ENCODE data around the gene ARSG. TPM values are rescaled to one million over a fixed set of nuclear protein-coding genes. Genes with fewer than 3 reads are reported as not detected.

The ARSG gene
- total RNA-seq, 2 donors from 2014 or later: 3.1 to 3.6 TPM

GRCh38 chr17:68417317-68417716 is 126.0 kb downstream of the ARSG start:
- peaks cover 0 to 26% of the 10 kb centered on the region in 2 donors for H3K9me3 ChIP-seq
- no peak for TF ChIP-seq CTCF (IDR thresholded peaks at IDR 0.05)

GRCh38 chr17:68418876-68419275 is 127.6 kb downstream of the ARSG start:
- Histone ChIP-seq H3K9me3 (peaks cover 0 to 26% of the 10 kb centered on the region in 2 donors), H3K27me3 (no peaks in the 10 kb centered on the region), H3K4me1 (no peaks in the 10 kb centered on the region), H3K27ac (no peak overlapping the region), H3K36me3 (peaks cover 41% of the 10 kb centered on the region), H3K4me3 (no peak overlapping the region)
- no peak for DNase-seq (ENCODE audit: low spot score)
- no peak for TF ChIP-seq CTCF (IDR thresholded peaks at IDR 0.05)

More at GRCh38 chr17:68417317-68417716, 126.0 kb downstream of the ARSG start:
- H3K27me3 ChIP-seq: no peaks in the 10 kb centered on the region
- H3K36me3 ChIP-seq: peaks cover 29% of the 10 kb centered on the region
- no peak overlapping the region for H3K4me3 ChIP-seq
- no peak for DNase-seq (ENCODE audit: low spot score)
- no peaks in the 10 kb centered on the region for H3K4me1 ChIP-seq
- no peak overlapping the region for H3K27ac ChIP-seq

GRCh38 chr17:68420065-68420464 is 128.8 kb downstream of the ARSG start:
- TF ChIP-seq CTCF (IDR thresholded peaks at IDR 0.05): no peak
- no peak for DNase-seq (ENCODE audit: low spot score)
- Histone ChIP-seq H3K9me3 (peaks cover 0 to 17% of the 10 kb centered on the region in 2 donors), H3K4me3 (no peak overlapping the region), H3K4me1 (no peaks in the 10 kb centered on the region), H3K36me3 (peaks cover 51% of the 10 kb centered on the region), H3K27ac (no peak overlapping the region), H3K27me3 (no peaks in the 10 kb centered on the region)

- Histone ChIP-seq H3K9me3 (peaks cover 0 to 4% of the 10 kb centered on the region in 2 donors), H3K4me1 (no peaks in the 10 kb centered on the region), H3K36me3 (peaks cover 66% of the 10 kb centered on the region), H3K27ac (no peak overlapping the region), H3K4me3 (no peak overlapping the region), H3K27me3 (no peaks in the 10 kb centered on the region)
- no peak for TF ChIP-seq CTCF (IDR thresholded peaks at IDR 0.05)
- no peak for DNase-seq (ENCODE audit: low spot score)
Measured at GRCh38 chr17:68421486-68421885, 130.2 kb downstream of the ARSG start.

GRCh38 chr17:68422821-68423220 is 131.5 kb downstream of the ARSG start:
- H3K36me3 ChIP-seq: peaks cover 79% of the 10 kb centered on the region
- no peak for TF ChIP-seq CTCF (IDR thresholded peaks at IDR 0.05)
- no peaks in the 10 kb centered on the region for H3K9me3 ChIP-seq
- no peak overlapping the region for H3K4me3 ChIP-seq
- H3K4me1 ChIP-seq: no peaks in the 10 kb centered on the region
- H3K27me3 ChIP-seq: no peaks in the 10 kb centered on the region
- H3K27ac ChIP-seq: no peak overlapping the region
- DNase-seq (ENCODE audit: low spot score): no peak

- DNase-seq (ENCODE audit: low spot score): no peak
- no peak for TF ChIP-seq CTCF (IDR thresholded peaks at IDR 0.05)
Measured at GRCh38 chr17:68423251-68423650, 132.0 kb downstream of the ARSG start.

More at GRCh38 chr17:68423251-68423650, 132.0 kb downstream of the ARSG start:
- H3K27ac ChIP-seq: no peak overlapping the region
- no peaks in the 10 kb centered on the region for H3K4me1 ChIP-seq
- no peaks in the 10 kb centered on the region for H3K9me3 ChIP-seq
- no peaks in the 10 kb centered on the region for H3K27me3 ChIP-seq
- peaks cover 83% of the 10 kb centered on the region for H3K36me3 ChIP-seq
- no peak overlapping the region for H3K4me3 ChIP-seq
